Measurements from ENCODE around the gene EIF4G1. TPM values are rescaled to one million over a fixed set of nuclear protein-coding genes. Genes with fewer than 3 reads are reported as not detected.

EIF4G1 gene
- total and polyA plus RNA-seq, 7 donors = 395 to 787 (median 628) TPM

DNA sequence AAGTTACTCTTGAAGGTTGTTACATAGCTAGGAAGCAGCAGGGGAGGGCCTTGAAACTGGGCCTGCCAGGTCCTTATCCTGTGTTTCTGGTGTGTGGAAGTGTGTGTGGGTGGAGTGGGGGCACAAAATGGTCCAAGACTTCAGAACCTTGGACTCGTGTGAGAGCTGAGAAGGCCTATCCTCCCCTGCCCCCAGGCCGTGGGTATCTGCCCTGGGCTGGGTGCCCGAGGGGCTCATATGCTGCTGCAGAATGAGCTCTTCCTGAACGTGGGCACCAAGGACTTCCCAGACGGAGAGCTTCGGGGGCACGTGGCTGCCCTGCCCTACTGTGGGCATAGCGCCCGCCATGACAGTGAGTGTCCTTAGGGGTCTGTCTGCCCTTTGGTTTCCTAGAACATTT lies 69.9 kb downstream of the EIF4G1 start:
- intact Hi-C loops (cut with DNase I) = loop anchor here in 1 of 2 donors (5.0 kb wide), 1 partner anchor 403 kb away; no protein-coding TSS in a partner anchor
- ATAC-seq = no peak
- DNase-seq = no peak
- no peak for TF ChIP-seq CTCF (IDR thresholded peaks at IDR 0.05)
- Histone ChIP-seq H3K9me3 (no peaks in the 10 kb centered on the region), H3K4me3 (no peak overlapping the region), H3K27ac (no peak overlapping the region), H3K27me3 (ENCODE audit: insufficient read depth in 3 of 3, low read length in 2 of 3) (peaks cover 0 to 14% (median 0%) of the 10 kb centered on the region in 3 donors), H3K36me3 (ENCODE audit: insufficient read depth in 1 of 2, low read depth in 1 of 2) (peaks cover 0 to 21% of the 10 kb centered on the region in 2 donors), H3K4me1 (peaks cover 7% of the 10 kb centered on the region)
- WGBS, 3 donors = 80 to 84% (median 83%) methylated on average over 9 of the region's 9 CpGs

Other genes starting within 250 kb of the EIF4G1 start
- gene HTR3E, start 217.5 kb upstream of the EIF4G1 start, total RNA-seq = not detected
- under 1 TPM in 1 of 3 donors, not detected in 2; 0.01 TPM for gene HTR3E, start 217.5 kb upstream of the EIF4G1 start, polyA plus RNA-seq
- gene EIF2B5, start 179.2 kb upstream of the EIF4G1 start, total RNA-seq = 10 to 100 TPM; 44.0 to 55.1 (median 50.0) TPM
- 100 to 1,000 TPM in 1 of 3 donors, 10 to 100 TPM in 2; 61.4 to 101 (median 80.3) TPM for gene EIF2B5, start 179.2 kb upstream of the EIF4G1 start, polyA plus RNA-seq
- gene DVL3, start 159.2 kb upstream of the EIF4G1 start, total RNA-seq = 10 to 100 TPM; 46.7 to 57.2 (median 47.7) TPM
- gene DVL3, start 159.2 kb upstream of the EIF4G1 start, polyA plus RNA-seq = 10 to 100 TPM; 32.3 to 57.6 (median 36.1) TPM
- 100 to 1,000 TPM; 157 to 178 (median 165) TPM for gene AP2M1, start 139.8 kb upstream of the EIF4G1 start, total RNA-seq
- 100 to 1,000 TPM; 166 to 299 (median 285) TPM for gene AP2M1, start 139.8 kb upstream of the EIF4G1 start, polyA plus RNA-seq
- gene ABCF3, start 128.4 kb upstream of the EIF4G1 start, total RNA-seq = 10 to 100 TPM; 44.1 to 93.0 (median 72.7) TPM
- 100 to 1,000 TPM in 1 of 3 donors, 10 to 100 TPM in 2; 68.5 to 108 (median 79.3) TPM for gene ABCF3, start 128.4 kb upstream of the EIF4G1 start, polyA plus RNA-seq
- under 1 TPM in 1 of 4 donors, not detected in 3; 0.26 TPM for gene VWA5B2, start 85.0 kb upstream of the EIF4G1 start, total RNA-seq
- gene VWA5B2, start 85.0 kb upstream of the EIF4G1 start, polyA plus RNA-seq = under 1 TPM; 0.03 to 0.06 (median 0.04) TPM
- 10 to 100 TPM; 15.8 to 36.7 (median 28.8) TPM for gene ALG3, start 65.6 kb upstream of the EIF4G1 start, total RNA-seq
- 10 to 100 TPM; 37.5 to 93.7 (median 38.3) TPM for gene ALG3, start 65.6 kb upstream of the EIF4G1 start, polyA plus RNA-seq
- 1 to 10 TPM; 1.8 to 8.2 (median 6.2) TPM for gene EEF1AKMT4, start 64.9 kb upstream of the EIF4G1 start, total RNA-seq
- 10 to 100 TPM in 2 of 3 donors, 1 to 10 TPM in 1; 9.0 to 25.5 (median 10.1) TPM for gene EEF1AKMT4, start 64.9 kb upstream of the EIF4G1 start, polyA plus RNA-seq
- not detected for gene CAMK2N2, start 53.1 kb upstream of the EIF4G1 start, total RNA-seq
- gene CAMK2N2, start 53.1 kb upstream of the EIF4G1 start, polyA plus RNA-seq = under 1 TPM in 2 of 3 donors, not detected in 1; 0.01 to 0.52 TPM
- gene ECE2, start 38.6 kb upstream of the EIF4G1 start, total RNA-seq = not detected
- not detected for gene ECE2, start 38.6 kb upstream of the EIF4G1 start, polyA plus RNA-seq
- gene PSMD2, start 15.4 kb upstream of the EIF4G1 start, total RNA-seq = 100 to 1,000 TPM; 338 to 440 (median 424) TPM
- 100 to 1,000 TPM; 344 to 898 (median 873) TPM for gene PSMD2, start 15.4 kb upstream of the EIF4G1 start, polyA plus RNA-seq
- 10 to 100 TPM; 12.6 to 20.3 (median 13.9) TPM for gene FAM131A, start 23.0 kb downstream of the EIF4G1 start, total RNA-seq
- gene FAM131A, start 23.0 kb downstream of the EIF4G1 start, polyA plus RNA-seq = 10 to 100 TPM; 12.9 to 26.8 (median 20.2) TPM
- gene CLCN2, start 47.0 kb downstream of the EIF4G1 start, total RNA-seq = 1 to 10 TPM in 3 of 4 donors, under 1 TPM in 1; 0.64 to 2.3 (median 1.4) TPM
- 1 to 10 TPM; 1.2 to 2.8 (median 2.0) TPM for gene CLCN2, start 47.0 kb downstream of the EIF4G1 start, polyA plus RNA-seq
- gene POLR2H, start 47.1 kb downstream of the EIF4G1 start, total RNA-seq = 10 to 100 TPM; 21.2 to 33.2 (median 28.6) TPM
- gene POLR2H, start 47.1 kb downstream of the EIF4G1 start, polyA plus RNA-seq = 100 to 1,000 TPM in 1 of 3 donors, 10 to 100 TPM in 2; 41.6 to 117 (median 62.8) TPM
- 1 to 10 TPM in 2 of 4 donors, under 1 TPM in 2; 0.79 to 3.0 (median 1.3) TPM for gene THPO, start 63.6 kb downstream of the EIF4G1 start, total RNA-seq
- 1 to 10 TPM in 1 of 3 donors, under 1 TPM in 2; 0.49 to 1.2 (median 0.55) TPM for gene THPO, start 63.6 kb downstream of the EIF4G1 start, polyA plus RNA-seq
- 10 to 100 TPM in 1 of 4 donors, 1 to 10 TPM in 3; 4.1 to 10.5 (median 6.3) TPM for gene CHRD, start 65.4 kb downstream of the EIF4G1 start, total RNA-seq
- 1 to 10 TPM; 2.5 to 5.2 (median 5.1) TPM for gene CHRD, start 65.4 kb downstream of the EIF4G1 start, polyA plus RNA-seq
- 1 to 10 TPM in 2 of 4 donors, under 1 TPM in 2; 0.34 to 1.6 (median 0.92) TPM for gene EPHB3, start 247.2 kb downstream of the EIF4G1 start, total RNA-seq
- gene EPHB3, start 247.2 kb downstream of the EIF4G1 start, polyA plus RNA-seq = under 1 TPM; 0.08 to 0.69 (median 0.36) TPM